LHCN-M2 (cell line): Measurements from ENCODE around the gene PTPRCAP. TPM values are rescaled to one million over a fixed set of nuclear protein-coding genes. Genes with fewer than 3 reads are reported as not detected.
"Not testable (repeated sequence)": the region's sequence is repeated elsewhere in the genome, so short reads cannot be mapped to it uniquely, and the experiment has no call there.

ENCODE experiments used
- DNase-seq: peaks from one replicate; pipeline ENCODE4 v3.0.0-alpha.2; 2012; ENCODE audit warnings: low read depth
- total RNA-seq: library from RNA; depleted of rRNA; stranded (reverse); fragments of >200 nt; gene quantifications from 2 replicates; pipeline ENCODE4 v1.2.3, GENCODE V29; 2014

Gene PTPRCAP
- total RNA-seq, 1 experiment from 2014 or later, result 0.75 TPM

- DNase-seq, result peak; percentile 96
Measured at GRCh38 chr11:67428052-67429001, 9.2 kb downstream of the PTPRCAP start, which contains the start of gene RPS6KB2. Gene RPS6KB2 (plus strand): TSS chr11:67428494. CDS start chr11:67428546, 52 bp downstream.

- DNase-seq, result not testable (repeated sequence)
Measured at GRCh38 chr11:67427364-67427859, 10.1 kb downstream of the PTPRCAP start.

- no peak for DNase-seq
Measured at GRCh38 chr11:67423891-67424613, 13.4 kb downstream of the PTPRCAP start.

GRCh38 chr11:67423466-67423865 is 14.0 kb downstream of the PTPRCAP start:
- DNase-seq, result no peak

- DNase-seq, result no peak
Measured at GRCh38 chr11:67422891-67423290, 14.6 kb downstream of the PTPRCAP start.

- DNase-seq, result no peak
Measured at GRCh38 chr11:67421430-67422031, 16.0 kb downstream of the PTPRCAP start.

- DNase-seq, result peak; percentile 87
Measured at GRCh38 chr11:67420646-67421429, 16.6 kb downstream of the PTPRCAP start.

GRCh38 chr11:67420147-67420645 is 17.3 kb downstream of the PTPRCAP start:
- no peak for DNase-seq

GRCh38 chr11:67419325-67420049 is 18.0 kb downstream of the PTPRCAP start:
- DNase-seq, result no peak

- DNase-seq, result peak; percentile 64
Measured at GRCh38 chr11:67418476-67419281, 18.8 kb downstream of the PTPRCAP start.

GRCh38 chr11:67417425-67417824 is 20.1 kb downstream of the PTPRCAP start:
- no peak for DNase-seq

- peak; percentile 28 for DNase-seq
Measured at GRCh38 chr11:67416416-67417335, 20.8 kb downstream of the PTPRCAP start.

GRCh38 chr11:67415501-67416304 is 21.8 kb downstream of the PTPRCAP start, which contains the start of gene CARNS1:
Gene CARNS1 (plus strand): TSS chr11:67415678. CDS start chr11:67416200, 522 bp downstream.
- DNase-seq, result no peak

- DNase-seq, result no peak
Measured at GRCh38 chr11:67413266-67413849, 24.1 kb downstream of the PTPRCAP start.

GRCh38 chr11:67412495-67413179 is 24.8 kb downstream of the PTPRCAP start:
- peak; percentile 17 for DNase-seq

GRCh38 chr11:67411785-67412152 is 25.7 kb downstream of the PTPRCAP start:
- DNase-seq, result no peak
